Measurements from ENCODE around the gene MICAL2.

Gene MICAL2

GRCh38 chr11:12293486-12293885 is 183.1 kb downstream of the MICAL2 start:
- in situ Hi-C loops (cut with MboI; ENCODE audit: low sequenced_read_pairs): no loop called here

GRCh38 chr11:12294613-12295012 is 184.2 kb downstream of the MICAL2 start:
- in situ Hi-C loops (cut with MboI; ENCODE audit: low sequenced_read_pairs): no loop called here

DNA sequence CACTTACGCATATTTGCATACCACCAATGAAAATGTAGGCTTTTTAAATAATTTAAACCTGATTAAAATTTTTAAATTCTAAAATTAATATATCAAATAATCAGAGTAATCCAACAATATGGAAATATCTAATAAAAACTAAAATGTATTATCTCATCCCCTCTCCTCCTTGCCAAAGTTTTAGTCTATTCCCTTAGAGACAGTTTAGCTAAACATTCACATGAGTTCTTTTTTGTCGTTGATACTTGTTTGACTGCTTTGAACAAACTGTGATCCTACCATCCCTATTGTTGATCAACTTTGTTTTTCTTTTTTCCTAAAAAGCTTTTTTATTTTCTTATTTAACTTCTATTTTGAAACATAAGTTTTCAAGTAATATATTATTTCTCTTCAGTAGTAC is 185.6 kb downstream of the MICAL2 start:
- in situ Hi-C loops (cut with MboI; ENCODE audit: low sequenced_read_pairs): no loop called here

GRCh38 chr11:12298610-12299009 is 188.2 kb downstream of the MICAL2 start:
- in situ Hi-C loops (cut with MboI; ENCODE audit: low sequenced_read_pairs): no loop called here

DNA sequence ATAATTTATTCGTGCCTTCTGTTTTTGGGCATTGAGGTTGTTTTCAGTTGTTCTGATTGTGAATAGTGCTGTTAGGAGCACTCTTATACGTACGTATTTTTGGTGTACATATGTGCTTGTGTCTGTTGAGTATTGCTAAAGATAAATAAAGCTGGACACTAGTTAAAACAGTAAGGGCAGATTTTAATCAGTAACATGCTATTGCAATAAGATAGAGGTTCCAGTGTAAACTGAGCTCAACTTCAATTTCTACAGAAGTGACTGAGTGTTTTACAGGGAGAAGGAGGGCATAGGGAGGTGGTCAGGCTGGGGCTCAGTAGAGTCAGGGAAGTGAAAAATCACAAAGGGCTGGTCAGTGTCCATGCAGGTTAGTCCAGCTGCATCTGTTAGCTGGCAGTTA is 191.0 kb downstream of the MICAL2 start:
- in situ Hi-C loops (cut with MboI; ENCODE audit: low sequenced_read_pairs): no loop called here

DNA sequence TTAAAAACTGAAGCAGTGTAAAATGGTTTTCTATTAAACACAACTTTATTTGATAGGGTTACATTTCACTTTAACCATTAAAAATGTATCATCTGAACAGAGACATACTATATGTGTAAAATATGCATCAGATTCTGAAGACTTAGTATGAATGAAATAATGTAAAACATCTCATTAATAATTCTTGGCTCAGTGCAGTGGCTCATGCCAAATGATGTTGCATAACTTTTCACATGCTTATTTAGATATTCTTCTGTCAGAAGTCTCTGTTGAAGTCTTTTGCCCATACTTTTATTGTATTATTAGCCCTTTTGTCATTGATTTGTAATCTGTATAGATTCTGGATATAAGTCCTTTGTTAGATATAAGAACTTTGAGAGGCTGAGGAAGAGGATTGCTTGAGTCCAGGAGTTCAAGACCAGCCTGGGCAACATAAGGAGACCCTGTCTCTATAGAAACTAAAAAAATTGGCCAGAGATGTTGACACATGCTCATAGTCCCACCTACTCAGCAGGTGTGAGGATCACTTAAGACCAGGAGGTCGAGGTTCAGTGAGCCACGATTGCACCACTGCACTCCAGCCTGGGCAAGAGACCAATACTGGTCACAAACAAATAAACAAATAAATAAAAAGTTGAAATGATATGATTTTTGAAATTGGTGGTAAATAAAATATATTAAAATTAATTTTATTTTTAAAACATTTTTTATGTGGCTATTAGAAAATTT is 193.2 kb downstream of the MICAL2 start:
- in situ Hi-C loops (cut with MboI; ENCODE audit: low sequenced_read_pairs): no loop called here

GRCh38 chr11:12306830-12307229 is 196.4 kb downstream of the MICAL2 start:
- in situ Hi-C loops (cut with MboI; ENCODE audit: low sequenced_read_pairs): no loop called here

DNA sequence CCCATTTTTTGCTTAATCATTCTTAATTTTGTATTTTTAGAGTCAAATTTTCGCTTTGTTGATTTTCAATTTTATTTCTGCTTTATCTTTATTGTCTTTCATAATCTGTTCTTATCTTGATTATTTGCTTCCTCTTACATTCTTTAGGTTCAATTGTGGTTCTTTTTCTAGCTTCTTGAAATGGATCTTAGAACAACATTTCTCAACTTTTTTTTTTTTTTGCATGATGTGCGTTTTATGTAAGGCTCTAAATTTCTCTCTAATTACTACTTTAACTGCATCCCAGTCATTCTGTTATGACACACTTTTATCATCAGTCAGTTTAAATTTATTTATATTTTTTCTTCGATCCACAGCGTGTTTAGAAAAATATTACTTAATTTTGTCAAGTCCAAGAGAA is 201.7 kb downstream of the MICAL2 start:
- in situ Hi-C loops (cut with MboI; ENCODE audit: low sequenced_read_pairs): no loop called here

All from HL-60/S4 treated with retinoic acid at 250 ng/mL for 4 days and 3 days (cell line).